ENCODE measurements around the gene PCSK6. TPM values are rescaled to one million over a fixed set of nuclear protein-coding genes. Genes with fewer than 3 reads are reported as not detected.

The PCSK6 gene
- total RNA-seq, 1 experiment from 2014 or later = 10.6 TPM

DNA sequence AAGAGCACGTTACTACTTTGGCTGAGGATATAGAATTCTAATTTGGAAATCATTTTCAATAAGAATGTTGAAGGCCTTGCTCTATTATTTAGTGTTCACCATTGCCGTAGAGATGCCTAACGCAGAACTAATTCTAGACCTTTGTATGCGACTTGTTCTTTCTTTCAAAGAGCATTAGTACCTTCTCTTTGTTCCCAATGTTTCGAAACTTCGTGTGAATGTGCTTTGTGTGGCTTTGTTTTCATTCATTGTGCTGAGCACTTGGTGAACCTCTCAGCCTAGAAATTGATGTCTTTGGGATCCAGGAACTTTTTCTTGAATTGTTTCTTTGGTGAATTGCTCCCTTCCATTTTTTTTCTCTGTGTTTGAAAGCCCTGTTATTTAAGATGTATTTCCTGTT is 19.8 kb upstream of the PCSK6 start:
- intact Hi-C loops (cut with micrococcal nuclease; ENCODE audit: unreplicated experiment) = no loop called here
- Histone ChIP-seq H3K9me3 (ENCODE audit: control insufficient read depth, insufficient read depth, low read depth, low read length) (no peaks in the 10 kb centered on the region), H3K27ac (ENCODE audit: low read length) (no peak overlapping the region), H3K4me1 (ENCODE audit: control insufficient read depth, insufficient read depth, low read length) (no peaks in the 10 kb centered on the region), H3K27me3 (ENCODE audit: control insufficient read depth, insufficient read depth, low read length) (no peaks in the 10 kb centered on the region), H3K4me3 (ENCODE audit: low read depth in 2 of 2, low read length in 2 of 2) (no peak overlapping the region), H3K36me3 (ENCODE audit: control insufficient read depth, insufficient read depth, low read length) (no peaks in the 10 kb centered on the region)
- DNase-seq (ENCODE audit: low read depth, low spot score) (no peak), ATAC-seq (no peak)
- CTCF ChIA-PET = interaction anchor here (0.5 kb wide), 1 partner anchor 221 kb away, joined by 5 read pairs; no protein-coding TSS in a partner anchor
- BruUV-seq (replicated peaks) = no TSS peak
- POLR2A ChIA-PET = no interaction called here
- TF ChIP-seq TCF7L2 (IDR thresholded peaks at IDR 0.05; ENCODE audit: low read depth, low read length) (no peak), REST (IDR thresholded peaks at IDR 0.05; ENCODE audit: insufficient read depth in 1 of 2, low read depth in 2 of 2, low read length in 1 of 2) (no peak), POLR2AphosphoS5 (IDR thresholded peaks at IDR 0.05; ENCODE audit: low read depth, low read length) (no peak), CTCF (IDR thresholded peaks at IDR 0.05) (no peak), SIN3A (IDR thresholded peaks at IDR 0.05; ENCODE audit: borderline replicate concordance, insufficient read depth, low read depth, low read length) (no peak)
- in situ Hi-C loops (cut with HindIII; ENCODE audit: low pct_unique_long_range_greater_than_20kb, low sequenced_read_pairs) = no loop called here

DNA sequence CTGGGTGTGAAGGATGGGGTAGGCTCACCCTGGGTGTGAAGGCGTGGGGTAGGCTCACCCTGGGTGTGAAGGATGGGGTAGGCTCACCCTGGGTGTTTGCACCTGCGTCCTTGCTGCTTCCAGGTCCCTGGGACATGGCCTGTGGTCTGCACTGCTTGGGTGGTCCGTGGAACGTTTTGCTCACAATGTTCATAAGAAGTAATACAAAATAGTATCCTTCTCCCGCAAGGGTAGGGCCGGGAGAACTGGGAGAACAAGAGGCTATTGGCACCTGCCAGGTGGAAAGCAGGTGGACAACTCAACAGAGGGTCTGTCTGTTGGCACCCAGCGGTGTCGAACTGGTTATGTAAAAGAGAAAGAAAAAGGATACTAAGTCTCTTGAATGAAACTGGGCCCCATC is 17.0 kb upstream of the PCSK6 start:
- no peak for TF ChIP-seq CTCF (IDR thresholded peaks at IDR 0.05)
- TF ChIP-seq REST (IDR thresholded peaks at IDR 0.05; ENCODE audit: insufficient read depth in 1 of 2, low read depth in 2 of 2, low read length in 1 of 2) = no peak
- TF ChIP-seq TCF7L2 (IDR thresholded peaks at IDR 0.05; ENCODE audit: low read depth, low read length) = no peak
- TF ChIP-seq POLR2AphosphoS5 (IDR thresholded peaks at IDR 0.05; ENCODE audit: low read depth, low read length) = no peak
- TF ChIP-seq SIN3A (IDR thresholded peaks at IDR 0.05; ENCODE audit: borderline replicate concordance, insufficient read depth, low read depth, low read length) = no peak
- no peaks in the 10 kb centered on the region for H3K9me3 ChIP-seq (ENCODE audit: control insufficient read depth, insufficient read depth, low read depth, low read length)
- BruUV-seq (replicated peaks) = no TSS peak
- no peaks in the 10 kb centered on the region for H3K4me1 ChIP-seq (ENCODE audit: control insufficient read depth, insufficient read depth, low read length)
- intact Hi-C loops (cut with micrococcal nuclease; ENCODE audit: unreplicated experiment) (no loop called here), in situ Hi-C loops (cut with HindIII; ENCODE audit: low pct_unique_long_range_greater_than_20kb, low sequenced_read_pairs) (no loop called here)
- ChIA-PET POLR2A (no interaction called here), CTCF (no interaction called here)
- H3K27ac ChIP-seq (ENCODE audit: low read length) = no peak overlapping the region
- no peak overlapping the region for H3K4me3 ChIP-seq (ENCODE audit: low read depth in 2 of 2, low read length in 2 of 2)
- no peak for DNase-seq (ENCODE audit: low read depth, low spot score)
- no peaks in the 10 kb centered on the region for H3K36me3 ChIP-seq (ENCODE audit: control insufficient read depth, insufficient read depth, low read length)
- ATAC-seq = no peak
- H3K27me3 ChIP-seq (ENCODE audit: control insufficient read depth, insufficient read depth, low read length) = no peaks in the 10 kb centered on the region

All from Panc1 (cell line).